Testis (tissue), 2 donors: ENCODE results near the gene CFAP77.

Experiments
- POLR2A ChIP-seq: fragments of 450-650 bp; IDR thresholded peaks from one replicate; pipeline ENCODE4 v1.6.1; 2017; ENCODE audit warnings: antibody characterized with exemption, mild to moderate bottlenecking, moderate library complexity
- TF ChIP-seq, protein P1 (sequence below), 3 experiments: fragments of 450-650 bp in 2 of 3; fragments of 200-600 bp in 1 of 3; sonication (generic) in 1 of 3; IDR thresholded peaks; one replicate each; pipeline ENCODE4 v1.5.1; 2016 to 2019; ENCODE audit warnings: antibody characterized with exemption in 3 of 3, mild to moderate bottlenecking in 2 of 3, moderate library complexity in 1 of 3

GRCh38 chr9:132426639-132427414 is 16.8 kb downstream of the CFAP77 start:
- TF ChIP-seq, protein P1, sequence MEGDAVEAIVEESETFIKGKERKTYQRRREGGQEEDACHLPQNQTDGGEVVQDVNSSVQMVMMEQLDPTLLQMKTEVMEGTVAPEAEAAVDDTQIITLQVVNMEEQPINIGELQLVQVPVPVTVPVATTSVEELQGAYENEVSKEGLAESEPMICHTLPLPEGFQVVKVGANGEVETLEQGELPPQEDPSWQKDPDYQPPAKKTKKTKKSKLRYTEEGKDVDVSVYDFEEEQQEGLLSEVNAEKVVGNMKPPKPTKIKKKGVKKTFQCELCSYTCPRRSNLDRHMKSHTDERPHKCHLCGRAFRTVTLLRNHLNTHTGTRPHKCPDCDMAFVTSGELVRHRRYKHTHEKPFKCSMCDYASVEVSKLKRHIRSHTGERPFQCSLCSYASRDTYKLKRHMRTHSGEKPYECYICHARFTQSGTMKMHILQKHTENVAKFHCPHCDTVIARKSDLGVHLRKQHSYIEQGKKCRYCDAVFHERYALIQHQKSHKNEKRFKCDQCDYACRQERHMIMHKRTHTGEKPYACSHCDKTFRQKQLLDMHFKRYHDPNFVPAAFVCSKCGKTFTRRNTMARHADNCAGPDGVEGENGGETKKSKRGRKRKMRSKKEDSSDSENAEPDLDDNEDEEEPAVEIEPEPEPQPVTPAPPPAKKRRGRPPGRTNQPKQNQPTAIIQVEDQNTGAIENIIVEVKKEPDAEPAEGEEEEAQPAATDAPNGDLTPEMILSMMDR (IDR thresholded peaks at IDR 0.05): no peak
- no peak for TF ChIP-seq POLR2A
